Tibial nerve (tissue), 4 donors: ENCODE results near the gene SNTB2. TPM values are rescaled to one million over a fixed set of nuclear protein-coding genes. Genes with fewer than 3 reads are reported as not detected.

ENCODE experiments used
- DNase-seq, 2 donors: peaks; one replicate each; pipeline ENCODE4 v3.0.0-alpha.2; 2019; ENCODE audit warnings: low spot score in 2 of 2
- H3K27ac ChIP-seq, 4 donors: fragments of 200-600 bp; sonication (generic) in 3 of 4; one replicate each; pipeline ENCODE4 v1.5.1; 2017 to 2019; ENCODE audit warnings: mild to moderate bottlenecking in 1 of 4
- H3K27me3 ChIP-seq, 2 donors: fragments of 200-600 bp; sonication (generic) in 1 of 2; one replicate each; pipeline versions ENCODE4 v1.5.1 to v1.6.0; 2017 to 2019
- H3K36me3 ChIP-seq, 3 donors: fragments of 200-600 bp; sonication (generic); one replicate each; pipeline ENCODE4 v1.5.1; 2018 to 2019
- H3K4me1 ChIP-seq, 4 donors: fragments of 200-600 bp; sonication (generic) in 3 of 4; one replicate each; pipeline ENCODE4 v1.5.1; 2017 to 2019
- H3K4me3 ChIP-seq, 4 donors: fragments of 200-600 bp; sonication (generic) in 3 of 4; one replicate each; pipeline ENCODE4 v1.5.1; 2017 to 2019; ENCODE audit warnings: mild to moderate bottlenecking in 1 of 4, moderate library complexity in 1 of 4
- H3K9me3 ChIP-seq, 4 donors: fragments of 200-600 bp; sonication (generic) in 3 of 4; one replicate each; pipeline ENCODE4 v1.5.1; 2017 to 2019
- CTCF ChIP-seq, 5 experiments: fragments of 200-600 bp in 3 of 5; fragments of 450-650 bp in 2 of 5; sonication (generic) in 3 of 5; IDR thresholded peaks; one replicate each; pipeline ENCODE4 v1.5.1; 2016 to 2019; ENCODE audit warnings: antibody characterized with exemption in 5 of 5, mild to moderate bottlenecking in 3 of 5, moderate library complexity in 2 of 5
- EP300 ChIP-seq, 2 donors: sonication (generic); formaldehyde crosslinking; IDR thresholded peaks; one replicate each; pipeline ENCODE4 v1.6.1; 2017; ENCODE audit warnings: antibody characterized with exemption in 2 of 2, mild to moderate bottlenecking in 1 of 2
- POLR2A ChIP-seq, 2 donors: fragments of 450-650 bp; IDR thresholded peaks; one replicate each; pipeline ENCODE4 v1.6.1; 2017; ENCODE audit warnings: antibody characterized with exemption in 2 of 2, mild to moderate bottlenecking in 2 of 2, moderate library complexity in 2 of 2
- WGBS, 2 donors: methylation state at CpG; one replicate each; pipeline ENCODE4 v1.1.5; 2018; 5-methylcytosine and 5-hydroxymethylcytosine counted together
- total RNA-seq, 4 donors: library from RNA; depleted of rRNA; stranded (reverse); fragments of >200 nt; gene quantifications; one replicate each; pipeline ENCODE4 v1.1.0, GENCODE V29; 2016

The SNTB2 gene
- total RNA-seq, 4 donors from 2014 or later, result 33.1 to 50.2 (median 37.7) TPM

GRCh38 chr16:69298261-69298660, 111.3 kb downstream of the SNTB2 start:
- 96 to 98% methylated on average over 4 of the region's 4 CpGs for WGBS, 2 donors
- H3K27ac ChIP-seq, result no peak overlapping the region

GRCh38 chr16:69301187-69301586, 114.2 kb downstream of the SNTB2 start:
- Histone ChIP-seq H3K27ac (no peak overlapping the region), H3K36me3 (peaks cover 0 to 51% (median 0%) of the 10 kb centered on the region in 3 donors), H3K27me3 (no peaks in the 10 kb centered on the region), H3K9me3 (no peaks in the 10 kb centered on the region), H3K4me3 (no peak overlapping the region), H3K4me1 (no peaks in the 10 kb centered on the region)
- TF ChIP-seq EP300 (IDR thresholded peaks at IDR 0.05) (no peak), POLR2A (IDR thresholded peaks at IDR 0.05) (no peak), CTCF (IDR thresholded peaks at IDR 0.05) (no peak)
- DNase-seq, result no peak
- WGBS, 2 donors, result 20 to 43% methylated on average over 1 of the region's 1 CpG

More at GRCh38 chr16:69298261-69298660, 111.3 kb downstream of the SNTB2 start:
- no peaks in the 10 kb centered on the region for H3K27me3 ChIP-seq
- DNase-seq, result no peak
- no peak overlapping the region for H3K4me3 ChIP-seq
- H3K4me1 ChIP-seq, result no peaks in the 10 kb centered on the region
- no peak for TF ChIP-seq CTCF (IDR thresholded peaks at IDR 0.05)
- TF ChIP-seq POLR2A (IDR thresholded peaks at IDR 0.05), result no peak
- TF ChIP-seq EP300 (IDR thresholded peaks at IDR 0.05), result no peak
- no peaks in the 10 kb centered on the region for H3K9me3 ChIP-seq
- peaks cover 0 to 45% (median 0%) of the 10 kb centered on the region in 3 donors for H3K36me3 ChIP-seq

- 86 to 89% methylated on average over 4 of the region's 4 CpGs for WGBS, 2 donors
Observed at GRCh38 chr16:69301861-69302260, 114.9 kb downstream of the SNTB2 start.

GRCh38 chr16:69302301-69302700, 115.3 kb downstream of the SNTB2 start:
- WGBS, 2 donors, result 89 to 91% methylated on average over 4 of the region's 4 CpGs
- Histone ChIP-seq H3K9me3 (no peaks in the 10 kb centered on the region), H3K4me1 (no peaks in the 10 kb centered on the region), H3K27me3 (no peaks in the 10 kb centered on the region), H3K36me3 (peaks cover 0 to 50% (median 0%) of the 10 kb centered on the region in 3 donors), H3K27ac (no peak overlapping the region), H3K4me3 (no peak overlapping the region)
- DNase-seq, result no peak
- TF ChIP-seq POLR2A (IDR thresholded peaks at IDR 0.05) (no peak), CTCF (IDR thresholded peaks at IDR 0.05) (no peak), EP300 (IDR thresholded peaks at IDR 0.05) (no peak)

More at GRCh38 chr16:69301861-69302260, 114.9 kb downstream of the SNTB2 start:
- peaks cover 0 to 51% (median 0%) of the 10 kb centered on the region in 3 donors for H3K36me3 ChIP-seq
- no peaks in the 10 kb centered on the region for H3K9me3 ChIP-seq
- TF ChIP-seq EP300 (IDR thresholded peaks at IDR 0.05) (no peak), POLR2A (IDR thresholded peaks at IDR 0.05) (no peak), CTCF (IDR thresholded peaks at IDR 0.05) (no peak)
- no peaks in the 10 kb centered on the region for H3K27me3 ChIP-seq
- DNase-seq, result no peak
- H3K4me3 ChIP-seq, result no peak overlapping the region
- H3K27ac ChIP-seq, result no peak overlapping the region
- H3K4me1 ChIP-seq, result no peaks in the 10 kb centered on the region

GRCh38 chr16:69306031-69306430, 119.1 kb downstream of the SNTB2 start:
- WGBS, 2 donors, result 36 to 59% methylated on average over 1 of the region's 1 CpG
- Histone ChIP-seq H3K36me3 (peaks cover 0 to 16% (median 0%) of the 10 kb centered on the region in 3 donors), H3K4me3 (no peak overlapping the region), H3K27me3 (no peaks in the 10 kb centered on the region), H3K27ac (no peak overlapping the region), H3K9me3 (no peaks in the 10 kb centered on the region), H3K4me1 (peaks cover 0 to 10% (median 5%) of the 10 kb centered on the region in 4 donors)
- DNase-seq, result no peak
- TF ChIP-seq POLR2A (IDR thresholded peaks at IDR 0.05) (no peak), EP300 (IDR thresholded peaks at IDR 0.05) (no peak), CTCF (IDR thresholded peaks at IDR 0.05) (no peak)
